ENCODE results near the gene VPS11.

GRCh38 chr11:119047205-119047604, 20.4 kb upstream of the VPS11 start:
- TF ChIP-seq CTCF (IDR thresholded peaks at IDR 0.05) = no peak
- no peak for TF ChIP-seq RAD21 (conservative IDR thresholded peaks at IDR 0.05 in 1 of 2, IDR thresholded peaks at IDR 0.05 in 1 of 2)
- TF ChIP-seq SREBF2 (IDR thresholded peaks at IDR 0.05) = no peak
- TF ChIP-seq, protein P1, sequence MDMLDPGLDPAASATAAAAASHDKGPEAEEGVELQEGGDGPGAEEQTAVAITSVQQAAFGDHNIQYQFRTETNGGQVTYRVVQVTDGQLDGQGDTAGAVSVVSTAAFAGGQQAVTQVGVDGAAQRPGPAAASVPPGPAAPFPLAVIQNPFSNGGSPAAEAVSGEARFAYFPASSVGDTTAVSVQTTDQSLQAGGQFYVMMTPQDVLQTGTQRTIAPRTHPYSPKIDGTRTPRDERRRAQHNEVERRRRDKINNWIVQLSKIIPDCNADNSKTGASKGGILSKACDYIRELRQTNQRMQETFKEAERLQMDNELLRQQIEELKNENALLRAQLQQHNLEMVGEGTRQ (IDR thresholded peaks at IDR 0.05) = no peak
- TF ChIP-seq POLR2A (IDR thresholded peaks at IDR 0.05; ENCODE audit: low read length) = no peak
- TF ChIP-seq CEBPB (IDR thresholded peaks at IDR 0.05) = no peak
- TF ChIP-seq, protein P2, sequence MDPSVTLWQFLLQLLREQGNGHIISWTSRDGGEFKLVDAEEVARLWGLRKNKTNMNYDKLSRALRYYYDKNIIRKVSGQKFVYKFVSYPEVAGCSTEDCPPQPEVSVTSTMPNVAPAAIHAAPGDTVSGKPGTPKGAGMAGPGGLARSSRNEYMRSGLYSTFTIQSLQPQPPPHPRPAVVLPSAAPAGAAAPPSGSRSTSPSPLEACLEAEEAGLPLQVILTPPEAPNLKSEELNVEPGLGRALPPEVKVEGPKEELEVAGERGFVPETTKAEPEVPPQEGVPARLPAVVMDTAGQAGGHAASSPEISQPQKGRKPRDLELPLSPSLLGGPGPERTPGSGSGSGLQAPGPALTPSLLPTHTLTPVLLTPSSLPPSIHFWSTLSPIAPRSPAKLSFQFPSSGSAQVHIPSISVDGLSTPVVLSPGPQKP (IDR thresholded peaks at IDR 0.05; ENCODE audit: low read depth, low read length) = no peak
- TF ChIP-seq, protein P3, sequence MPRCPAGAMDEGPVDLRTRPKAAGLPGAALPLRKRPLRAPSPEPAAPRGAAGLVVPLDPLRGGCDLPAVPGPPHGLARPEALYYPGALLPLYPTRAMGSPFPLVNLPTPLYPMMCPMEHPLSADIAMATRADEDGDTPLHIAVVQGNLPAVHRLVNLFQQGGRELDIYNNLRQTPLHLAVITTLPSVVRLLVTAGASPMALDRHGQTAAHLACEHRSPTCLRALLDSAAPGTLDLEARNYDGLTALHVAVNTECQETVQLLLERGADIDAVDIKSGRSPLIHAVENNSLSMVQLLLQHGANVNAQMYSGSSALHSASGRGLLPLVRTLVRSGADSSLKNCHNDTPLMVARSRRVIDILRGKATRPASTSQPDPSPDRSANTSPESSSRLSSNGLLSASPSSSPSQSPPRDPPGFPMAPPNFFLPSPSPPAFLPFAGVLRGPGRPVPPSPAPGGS (IDR thresholded peaks at IDR 0.05) = no peak
